Vagina (tissue), 2 donors: ENCODE measurements around the gene CSRP2.

ENCODE experiments used
- CTCF ChIP-seq, 3 experiments: fragments of 450-650 bp in 2 of 3; fragments of 200-600 bp in 1 of 3; sonication (generic) in 1 of 3; IDR thresholded peaks; one replicate each; pipeline ENCODE4 v1.5.1; 2017 to 2019; ENCODE audit warnings: antibody characterized with exemption in 3 of 3, mild to moderate bottlenecking in 2 of 3, moderate library complexity in 2 of 3
- POLR2A ChIP-seq, 2 donors: fragments of 450-650 bp; IDR thresholded peaks; one replicate each; pipeline ENCODE4 v1.6.1; 2017; ENCODE audit warnings: antibody characterized with exemption in 2 of 2, mild to moderate bottlenecking in 2 of 2, moderate library complexity in 2 of 2

- TF ChIP-seq POLR2A (IDR thresholded peaks at IDR 0.05) (no peak), CTCF (IDR thresholded peaks at IDR 0.05) (no peak)
Measured at GRCh38 chr12:76896274-76896673, 17.5 kb upstream of the CSRP2 start.
